NCI-H2107 treated with DMSO at 0.1 percent for 48 hours (cell line): Measurements from ENCODE around the gene TMEM72.
"Not testable (repeated sequence)": the region's sequence is repeated elsewhere in the genome, so short reads cannot be mapped to it uniquely, and the experiment has no call there.

Experiments
- DNase-seq: peaks from one replicate; lab custom pipeline; 2025; ENCODE audit not compliant: unreplicated experiment; lab: John Stamatoyannopoulos, UW

The TMEM72 gene

DNA sequence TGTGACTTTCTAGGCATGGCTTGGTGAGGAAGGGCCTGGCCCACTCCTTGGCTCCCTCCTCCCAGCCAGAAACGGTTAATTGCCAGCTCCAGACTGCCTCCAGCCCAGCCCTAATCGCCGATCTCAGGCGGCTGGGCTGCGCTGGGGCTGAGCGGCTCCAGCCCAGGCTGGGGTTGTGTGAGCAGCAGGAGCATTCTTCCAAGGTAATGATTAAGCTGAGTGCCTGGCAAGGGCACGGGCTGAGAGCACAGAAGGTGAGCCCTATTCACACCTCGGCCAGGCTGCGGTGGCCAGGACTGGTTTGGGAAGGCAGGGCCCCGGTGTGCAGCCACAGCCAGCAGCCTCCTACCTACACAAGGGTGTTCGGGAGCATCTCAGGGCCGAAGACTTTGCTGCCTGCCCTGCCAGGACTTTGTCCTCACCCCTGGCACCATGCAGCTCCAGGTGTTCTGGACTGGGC, at the start of gene TMEM72:
Gene TMEM72 (plus strand): TSS at position 257 of the 460 bp plus-strand sequence. CDS start 176 bp downstream, at position 433.
- DNase-seq = peak; percentile 9

DNA sequence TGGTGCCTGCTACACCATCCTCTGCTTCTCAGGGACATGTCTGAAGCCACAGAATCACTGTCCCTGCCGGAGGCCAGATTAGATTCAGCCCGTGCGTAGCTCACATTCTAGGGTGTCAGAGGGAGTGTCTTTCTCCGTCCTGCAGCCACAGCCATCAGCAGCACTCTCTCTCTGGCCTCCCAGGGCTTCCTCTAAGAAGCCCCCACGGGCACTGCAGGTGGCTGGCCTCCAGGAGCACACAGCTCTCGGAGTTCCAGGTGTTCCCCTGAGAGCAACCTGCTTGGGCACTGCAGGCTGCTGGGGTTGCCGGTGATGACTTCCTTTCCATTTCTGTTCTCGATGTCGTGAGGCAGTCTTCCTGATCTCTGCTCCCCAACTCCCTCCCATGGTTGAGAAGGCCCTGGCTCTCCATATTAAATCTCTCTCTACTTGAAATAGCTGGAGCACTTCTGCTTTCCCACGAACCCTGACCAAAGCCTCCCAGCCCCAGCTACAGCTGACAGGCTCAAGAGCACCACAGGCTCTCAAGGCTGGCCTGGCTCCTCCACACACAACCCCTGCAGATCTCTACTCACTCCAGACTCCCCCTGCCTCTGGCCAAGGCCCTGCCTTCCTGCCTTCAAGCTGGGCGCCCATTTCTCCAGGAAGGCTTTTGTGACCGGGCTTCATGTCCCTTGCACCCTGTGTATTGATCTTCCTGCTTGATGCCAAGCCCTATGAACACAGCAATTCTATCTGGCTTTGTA, 49.0 kb upstream of the TMEM72 start:
- no peak for DNase-seq

DNA sequence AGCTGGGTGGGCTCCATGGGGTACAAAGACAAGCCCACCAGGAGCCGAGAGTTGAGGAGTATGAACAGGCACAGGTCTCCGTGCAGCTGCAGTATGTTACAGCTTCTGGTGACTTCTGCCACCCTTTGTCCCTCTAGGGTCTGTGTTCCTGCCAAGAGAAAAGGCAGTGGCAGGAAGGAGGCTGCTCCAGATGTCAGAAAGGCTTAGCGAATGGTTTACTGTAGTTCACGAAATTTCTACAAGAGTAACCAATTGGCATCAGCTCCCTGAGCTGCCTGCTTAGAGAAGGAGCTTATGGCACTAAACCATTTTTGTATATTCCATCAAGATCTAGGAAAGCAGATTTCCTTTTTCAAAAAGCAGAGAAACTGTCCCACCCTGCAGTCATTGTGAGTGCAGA, 48.2 kb upstream of the TMEM72 start:
- DNase-seq = no peak

DNA sequence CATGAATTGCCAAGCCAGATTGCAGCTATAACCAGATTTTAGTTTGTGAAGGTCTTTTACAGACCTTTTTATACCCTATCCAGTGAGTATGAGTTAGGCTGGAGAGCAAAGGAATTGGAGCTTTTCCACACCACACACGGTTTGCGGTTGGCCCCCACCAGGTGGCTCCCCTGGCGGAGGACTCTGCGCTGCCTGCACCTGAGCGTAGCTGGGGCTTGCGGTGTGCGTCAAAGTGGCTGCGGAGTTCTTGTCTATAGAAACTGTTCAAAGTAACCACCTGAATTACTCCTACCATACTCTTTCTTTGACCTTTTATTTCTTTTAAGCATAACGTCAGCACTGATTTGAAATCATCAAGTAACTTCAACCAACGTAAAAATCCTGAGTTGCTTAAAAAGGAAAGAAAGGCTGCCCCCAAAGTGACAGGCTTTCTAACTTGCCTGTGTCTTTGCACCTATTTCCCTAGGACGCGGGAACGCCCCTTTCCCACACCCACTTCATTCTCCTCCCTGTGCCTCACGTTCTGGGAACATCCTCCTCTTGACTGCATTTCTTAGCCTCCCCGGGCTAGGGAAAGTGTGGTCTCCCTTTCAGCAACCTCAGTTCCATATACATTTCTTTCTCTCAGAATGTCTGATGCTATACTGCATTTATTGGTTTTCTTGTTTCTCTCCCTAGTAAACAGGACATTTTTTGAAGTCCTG, 47.6 kb upstream of the TMEM72 start:
- DNase-seq = peak; percentile 11

DNA sequence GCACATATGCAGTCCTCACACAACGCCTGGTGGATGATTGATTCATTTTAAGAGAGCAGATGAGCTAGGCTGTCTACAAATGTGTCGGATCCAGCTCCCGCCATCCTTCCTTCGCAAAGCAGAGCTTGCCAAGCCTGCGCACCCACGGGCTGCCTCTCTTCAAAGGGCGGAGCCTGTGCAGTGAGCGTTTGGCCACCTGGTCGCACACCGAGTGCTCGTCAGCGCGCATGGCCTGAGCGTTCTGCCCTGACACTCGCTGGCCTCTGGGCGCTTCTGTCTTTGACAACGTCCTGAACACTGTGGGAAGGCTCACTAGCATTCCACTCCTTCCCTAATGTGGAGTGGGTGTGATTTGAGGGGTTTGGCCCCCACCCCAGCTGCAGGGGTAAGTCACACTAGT, 47.1 kb upstream of the TMEM72 start:
- no peak for DNase-seq

DNA sequence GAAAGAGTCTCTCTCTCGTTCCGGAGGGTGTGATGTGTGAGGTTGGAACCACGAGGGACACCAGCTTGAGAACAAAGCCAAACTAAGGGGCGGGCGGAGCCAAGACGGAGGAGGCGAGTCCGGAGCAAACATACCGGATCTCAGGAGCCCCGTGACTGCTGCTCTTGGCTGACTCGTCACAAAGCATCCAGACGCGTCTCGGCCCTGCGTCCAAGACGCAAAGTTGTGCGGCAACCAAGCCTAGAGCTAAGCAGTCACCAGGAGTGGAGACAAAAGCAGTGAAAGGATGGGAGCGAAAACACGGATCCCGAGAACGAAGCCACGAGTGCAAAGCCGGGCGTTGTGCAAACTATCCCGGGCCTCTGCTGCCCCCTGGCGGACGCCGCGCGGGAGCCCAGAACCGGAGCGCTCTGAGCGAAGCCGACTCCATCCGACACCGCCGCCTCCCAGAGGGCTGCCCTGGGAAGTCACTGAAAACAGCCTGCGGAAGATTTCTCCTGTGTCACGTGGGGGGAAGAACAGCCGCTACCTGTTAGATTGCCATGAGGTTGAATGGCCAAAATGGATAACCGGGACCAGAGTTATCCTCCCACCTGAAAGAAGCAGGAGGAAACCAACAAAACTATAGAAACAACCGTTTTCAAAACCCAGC, 46.4 kb upstream of the TMEM72 start:
- DNase-seq = peak; percentile 36

DNA sequence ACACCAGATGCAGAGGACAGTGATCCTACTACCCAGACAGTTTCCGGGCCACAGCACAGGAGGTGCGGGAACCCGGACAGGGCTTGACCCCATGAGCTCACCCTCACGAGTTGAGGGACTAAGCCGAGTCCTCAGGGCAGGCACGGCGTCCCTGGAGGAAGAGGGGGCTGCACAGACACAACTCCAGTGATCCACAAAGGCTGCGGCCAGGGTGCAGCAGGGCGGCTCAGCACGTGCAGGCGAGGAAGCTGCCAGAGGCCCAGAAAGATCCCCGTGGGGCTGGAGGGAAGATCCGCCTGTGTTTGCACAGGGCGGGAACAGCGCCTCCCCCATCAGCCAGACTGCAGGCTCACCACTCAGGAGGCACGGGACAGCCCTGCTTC, 45.9 kb upstream of the TMEM72 start:
- DNase-seq = no peak

DNA sequence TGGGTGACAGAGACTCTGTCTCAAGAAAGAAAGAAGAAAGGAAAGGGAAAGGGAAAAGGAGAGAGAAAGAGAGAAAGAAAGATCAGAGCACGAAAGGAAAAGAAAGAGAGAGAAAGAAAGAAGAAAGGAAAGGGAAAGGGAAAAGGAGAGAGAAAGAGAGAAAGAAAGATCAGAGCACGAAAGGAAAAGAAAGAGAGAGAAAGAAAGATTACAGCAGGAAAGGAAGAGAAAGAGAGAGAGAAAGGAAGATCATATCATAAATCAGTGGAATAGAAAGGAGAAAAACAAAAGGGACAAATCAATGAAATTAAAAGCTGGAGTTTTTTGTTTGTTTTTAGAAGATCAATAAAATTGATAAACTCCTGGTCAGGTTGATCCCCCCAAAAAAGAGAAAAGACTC, 44.8 kb upstream of the TMEM72 start:
- DNase-seq = not testable (repeated sequence)

DNA sequence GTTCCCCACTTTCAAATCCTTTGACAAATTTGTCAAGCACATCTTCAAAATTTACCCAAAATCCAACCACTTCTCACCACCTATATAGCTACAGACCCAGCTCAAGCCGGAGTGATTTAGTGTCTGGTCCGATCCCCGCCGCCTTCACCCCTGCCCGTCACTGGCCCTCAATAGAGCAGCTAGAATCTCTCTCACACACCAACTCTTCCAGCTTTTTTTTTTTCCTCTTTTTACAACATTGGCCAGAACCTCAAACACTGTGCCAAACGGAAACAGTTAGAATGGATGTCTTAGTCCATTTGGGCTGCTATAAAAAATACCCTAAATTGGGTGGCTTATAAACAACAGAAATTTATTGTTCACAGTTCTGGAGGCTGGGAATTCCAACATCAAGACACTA, 41.1 kb upstream of the TMEM72 start:
- DNase-seq = no peak

DNA sequence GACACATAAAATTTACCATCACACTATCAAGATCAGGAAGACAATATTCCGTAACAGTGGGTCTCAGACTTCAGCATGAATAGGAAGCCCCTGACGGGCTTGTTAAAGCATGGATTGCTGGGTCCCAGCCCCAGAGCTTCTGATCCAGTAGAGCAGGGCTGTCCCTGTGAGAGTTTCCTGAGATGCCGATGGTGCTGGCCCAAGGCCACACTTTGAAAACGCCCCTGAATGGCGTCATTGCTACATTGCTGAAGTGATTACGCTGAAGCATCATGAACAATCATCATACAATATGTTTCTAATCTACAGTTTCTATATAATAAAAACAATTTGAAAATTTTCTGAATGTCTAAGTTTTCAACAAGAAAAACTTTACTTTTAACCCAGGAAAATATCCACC, 38.0 kb upstream of the TMEM72 start:
- no peak for DNase-seq

DNA sequence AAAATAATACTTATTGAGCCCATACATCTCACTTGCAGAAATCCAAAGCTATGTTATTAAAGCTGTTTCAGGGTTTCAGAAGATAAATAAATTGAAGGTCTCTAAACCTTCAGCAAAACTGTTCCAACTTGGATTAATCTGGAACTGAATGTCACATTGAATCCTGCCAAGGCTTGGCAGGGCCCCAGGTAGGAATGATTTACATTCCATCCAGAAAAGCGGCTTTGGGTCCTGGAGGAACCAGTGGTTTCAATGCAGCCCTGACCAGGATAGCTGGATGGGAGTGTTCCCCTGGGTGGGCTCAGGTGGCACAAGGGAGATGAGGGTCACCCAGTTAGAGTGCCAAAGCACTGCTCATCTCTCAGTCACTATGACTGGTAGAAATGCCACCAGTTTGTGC, 37.0 kb upstream of the TMEM72 start:
- DNase-seq = no peak

DNA sequence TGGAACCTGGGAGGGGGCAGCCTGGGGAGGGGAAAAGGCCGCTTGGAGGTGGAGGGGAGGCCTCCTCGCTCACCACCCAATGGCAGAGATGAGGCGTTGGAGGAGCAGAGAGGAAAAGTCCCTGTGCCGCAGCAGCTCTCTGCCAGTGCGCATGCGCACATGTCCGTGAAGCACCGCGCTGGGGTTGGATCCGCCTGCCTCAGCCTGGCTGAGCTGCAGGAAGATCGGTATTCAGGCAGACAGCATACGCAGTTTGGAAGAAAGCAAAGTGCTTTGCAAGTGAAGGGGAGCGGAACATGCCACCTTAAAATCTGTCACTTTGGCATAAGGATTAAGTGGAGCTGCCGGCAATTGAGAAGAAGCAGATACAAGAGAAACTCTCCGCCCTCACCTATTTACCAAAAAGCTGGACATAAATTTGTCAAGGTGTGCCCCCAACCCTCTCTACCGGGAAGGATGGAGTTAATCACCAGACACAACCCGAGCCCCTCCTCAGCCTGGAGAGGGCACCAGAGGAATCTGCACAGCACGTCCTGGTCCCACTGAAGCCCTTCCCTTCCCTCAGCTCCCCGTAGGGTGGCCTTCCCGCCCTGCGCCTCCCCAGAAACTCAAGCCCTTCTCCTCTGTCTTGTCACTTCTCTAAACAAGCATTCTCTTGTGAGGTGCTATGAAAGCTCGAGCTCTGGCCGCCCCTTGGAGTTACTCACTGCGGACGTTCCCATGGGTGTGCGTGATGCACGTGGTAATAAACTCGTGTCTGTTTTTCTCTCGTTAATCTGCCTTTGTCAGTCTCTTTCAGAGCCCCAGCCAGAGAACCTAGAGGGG, 32.2 kb upstream of the TMEM72 start:
- peak; percentile 12 for DNase-seq

DNA sequence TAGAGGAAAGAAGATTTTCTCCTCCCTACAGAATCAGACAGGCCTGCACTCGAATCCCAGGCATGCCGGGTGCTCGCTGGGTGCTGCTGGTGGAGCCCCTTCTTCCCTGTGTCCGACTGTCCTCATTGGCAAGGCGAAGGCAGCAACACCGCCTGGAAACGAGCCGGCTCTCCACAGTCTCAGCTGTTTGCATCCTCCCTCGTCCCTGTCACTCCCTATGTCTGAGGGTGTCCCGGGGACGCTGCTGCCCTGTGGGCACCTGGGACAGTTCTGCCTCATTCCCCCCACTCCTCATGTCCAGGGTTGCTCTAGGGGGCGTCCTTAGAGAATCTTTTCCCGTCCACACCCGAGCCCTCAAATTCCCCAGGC, 31.6 kb upstream of the TMEM72 start:
- DNase-seq = no peak

DNA sequence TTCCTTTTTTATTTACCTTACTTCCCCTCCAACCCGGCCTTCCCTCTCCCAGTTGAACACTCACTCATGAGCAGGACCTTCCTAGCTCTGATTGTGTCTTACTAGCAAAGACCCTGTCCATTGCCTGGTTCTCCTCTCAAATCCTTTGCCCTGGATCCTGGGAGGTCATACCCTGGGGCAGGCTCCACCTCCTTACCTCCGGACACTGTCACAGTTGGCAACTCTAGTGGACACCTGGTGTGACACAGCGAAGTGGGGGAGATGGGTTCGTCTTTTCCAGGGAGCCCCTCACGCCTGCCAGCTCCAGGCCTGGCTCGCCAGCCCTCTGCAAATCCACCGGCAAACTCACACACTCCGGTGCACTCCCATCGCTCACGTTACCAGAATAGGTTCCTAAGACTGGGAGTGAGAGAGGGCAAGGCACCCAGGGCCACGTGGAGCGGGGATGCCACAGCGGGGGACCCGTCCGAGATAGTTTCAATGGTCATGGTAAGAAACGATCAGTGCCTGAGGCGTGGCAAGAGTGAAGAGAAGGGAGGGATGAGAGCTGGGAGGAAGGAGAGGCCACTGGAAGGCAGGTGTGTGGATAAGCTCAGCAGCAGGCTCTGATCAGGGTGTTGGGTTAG, 30.9 kb upstream of the TMEM72 start:
- no peak for DNase-seq

DNA sequence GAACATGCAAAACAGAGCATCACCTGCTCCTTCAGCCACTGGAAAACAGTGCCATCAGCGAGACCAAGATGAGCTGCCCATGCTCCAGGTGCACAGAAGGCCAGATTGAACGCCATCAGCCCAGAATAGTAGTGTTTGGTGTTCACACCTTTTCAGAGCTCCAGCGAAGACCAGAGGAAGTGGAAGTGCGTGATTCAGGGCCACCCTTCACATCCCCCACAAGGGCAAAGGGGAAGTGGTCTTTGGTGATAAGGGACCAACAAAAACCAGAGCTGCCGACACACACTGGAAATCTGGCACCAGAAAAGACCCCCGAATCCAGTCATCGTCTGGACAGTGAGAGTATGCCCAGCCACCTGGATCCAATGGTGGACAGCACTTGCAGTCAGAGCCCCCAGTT, 29.5 kb upstream of the TMEM72 start:
- no peak for DNase-seq

DNA sequence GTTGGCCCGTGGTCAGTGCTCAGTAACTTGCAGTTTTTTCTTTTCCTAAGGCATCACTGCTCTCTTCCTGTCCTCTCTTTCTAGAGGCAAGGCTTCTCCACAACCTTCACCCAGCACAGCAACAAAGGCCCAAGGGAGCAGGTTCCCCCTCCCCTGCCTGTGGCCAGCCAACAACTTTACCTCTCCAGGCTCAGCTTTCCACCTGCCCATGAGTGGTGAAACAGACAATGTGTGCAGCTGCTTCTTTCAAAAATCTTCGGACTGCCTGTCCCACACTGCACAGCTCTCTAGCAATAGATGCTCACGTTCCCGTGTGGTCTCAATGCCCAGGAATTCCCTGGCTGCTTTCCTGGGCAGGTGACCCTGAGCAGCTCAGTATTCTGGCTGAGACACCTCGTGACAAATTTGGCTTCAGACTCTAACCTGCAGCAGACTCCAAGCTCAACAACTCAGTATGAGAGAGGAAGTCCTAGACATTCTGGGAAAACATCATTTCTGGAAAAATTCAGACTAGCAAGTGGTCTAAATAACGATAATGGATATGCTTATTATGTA, 28.9 kb upstream of the TMEM72 start:
- DNase-seq = peak; percentile 40

DNA sequence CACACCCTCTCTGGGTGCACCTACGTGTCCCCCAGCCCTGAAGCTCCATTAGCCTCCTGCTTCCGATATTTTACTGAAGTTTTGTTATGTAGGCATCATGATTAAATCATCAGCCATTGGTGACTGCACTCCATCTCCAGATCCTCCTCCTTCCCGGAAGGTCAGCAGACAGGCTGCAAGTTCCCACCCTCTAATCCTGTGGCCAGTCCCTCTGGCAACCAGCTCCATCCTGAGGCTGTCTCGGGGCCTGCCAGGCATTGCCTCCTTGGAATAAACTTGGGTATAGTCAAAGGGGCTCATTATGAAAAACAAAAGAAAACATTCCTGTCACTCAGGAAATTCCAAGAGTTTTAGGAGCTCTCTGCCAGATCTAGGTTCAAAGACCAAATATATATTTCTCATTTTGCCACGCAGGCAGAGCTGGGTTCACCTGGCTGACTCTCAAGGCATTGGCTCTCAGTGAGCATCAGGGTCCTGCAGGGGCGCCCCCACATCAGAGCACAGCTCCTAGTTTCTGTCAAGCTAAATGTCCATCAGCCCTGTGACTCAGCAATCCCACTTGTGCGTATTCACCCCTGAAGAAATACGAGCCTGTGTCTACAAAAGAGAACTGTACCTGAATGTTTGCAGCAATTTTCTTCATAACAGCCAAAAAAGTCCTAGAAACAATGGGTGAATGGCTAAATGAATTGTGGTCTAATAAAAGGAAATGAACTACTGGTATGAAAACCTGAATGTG, 27.4 kb upstream of the TMEM72 start:
- no peak for DNase-seq

DNA sequence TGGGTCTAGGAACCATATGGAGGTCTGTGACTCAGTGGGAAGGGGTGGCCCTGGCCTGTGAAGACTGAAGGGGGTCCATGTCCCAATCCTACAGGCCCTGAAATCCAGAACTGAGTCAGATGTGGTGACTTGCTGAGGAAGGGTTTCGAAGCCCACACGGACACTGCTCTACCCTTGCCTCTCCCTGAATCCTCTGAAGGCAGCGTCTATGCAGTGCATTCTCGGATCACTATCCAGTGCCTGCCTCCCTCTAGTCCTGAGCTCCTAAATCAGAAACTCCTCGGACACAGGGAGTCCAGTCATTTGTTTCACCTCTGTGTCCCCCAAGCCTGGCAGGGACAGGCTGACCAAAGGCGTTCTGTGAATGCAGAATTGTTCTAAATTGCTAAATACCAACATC, 25.4 kb upstream of the TMEM72 start:
- no peak for DNase-seq

DNA sequence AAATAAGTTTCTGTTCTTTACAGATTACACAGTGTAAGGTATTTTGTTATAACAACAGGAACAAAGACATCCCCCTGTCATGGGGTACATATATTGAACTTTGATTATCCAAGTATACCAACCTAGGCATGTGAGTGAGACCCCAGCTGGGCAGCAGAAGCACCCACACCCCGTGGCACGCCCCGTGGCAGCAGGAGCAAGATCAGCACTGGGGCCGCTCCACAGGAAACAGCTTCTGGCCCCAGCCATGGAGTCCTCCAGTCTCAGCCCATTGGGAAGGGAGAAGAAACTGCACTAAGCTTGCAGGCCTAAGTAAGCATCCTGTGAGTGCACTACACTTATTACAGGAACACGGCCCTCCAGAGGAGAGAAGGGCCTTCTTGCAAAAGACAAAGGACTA, 24.2 kb upstream of the TMEM72 start:
- DNase-seq = no peak

DNA sequence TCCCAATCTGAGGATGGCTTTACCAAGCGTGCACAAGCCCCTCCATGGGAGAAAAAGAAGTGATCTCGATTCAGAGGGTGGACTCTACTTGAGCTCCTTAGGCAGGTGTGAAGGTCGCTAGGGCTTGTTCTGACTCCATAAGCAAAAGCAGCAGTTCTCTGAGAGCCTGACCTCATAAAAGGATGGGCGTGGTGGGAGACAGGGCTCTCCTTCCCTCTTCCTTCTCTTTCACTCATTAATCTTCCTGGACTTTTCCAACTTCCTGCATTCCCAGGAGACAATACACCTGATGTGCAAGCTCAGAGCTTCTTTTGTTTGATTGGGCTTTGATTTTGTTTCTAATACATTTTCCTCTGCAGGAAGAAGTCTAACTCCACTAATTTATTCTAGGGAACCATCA, 22.3 kb upstream of the TMEM72 start:
- DNase-seq = no peak
